Measurements from ENCODE around the gene HTD2. TPM values are rescaled to one million over a fixed set of nuclear protein-coding genes. Genes with fewer than 3 reads are reported as not detected.

Gene HTD2
- total RNA-seq, 1 experiment from 2014 or later = 11.4 TPM

DNA sequence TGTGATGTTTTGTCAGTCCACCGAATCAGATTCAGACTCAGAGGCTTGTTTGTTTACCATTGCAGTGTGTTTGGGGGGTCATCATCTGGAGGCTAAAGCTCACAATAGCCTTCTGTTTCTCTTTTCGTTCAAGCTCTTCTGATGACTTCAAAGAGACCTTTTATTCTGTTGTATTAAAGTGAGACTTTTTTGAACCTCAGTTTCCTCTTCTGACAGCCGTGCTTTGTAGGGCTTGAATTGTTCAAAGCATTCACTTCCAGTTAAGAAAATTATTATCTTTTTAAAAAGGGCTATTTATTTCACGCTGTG, 27.6 kb downstream of the HTD2 start:
- no peaks in the 10 kb centered on the region for H3K36me3 Mint-ChIP-seq
- H3K4me1 Mint-ChIP-seq = peaks cover 24% of the 10 kb centered on the region
- no peak overlapping the region for H3K27ac Mint-ChIP-seq
- H3K4me3 Mint-ChIP-seq = peak overlapping the region; percentile 90
- no peaks in the 10 kb centered on the region for H3K9me3 Mint-ChIP-seq
- ChIA-PET POLR2A (no interaction called here), CTCF (interaction anchor here (0.6 to 3.0 kb wide), 5 partner anchors 16 to 166 kb away, joined by 3 to 22 read pairs (median 6); partner anchors contain the start of genes HTD2 and RPP14)
- DNase-seq (ENCODE audit: low spot score) (no peak), ATAC-seq (no peak)
- peaks cover 34% of the 10 kb centered on the region for H3K27me3 Mint-ChIP-seq (ENCODE audit: low read depth)
- TF ChIP-seq, protein P1, sequence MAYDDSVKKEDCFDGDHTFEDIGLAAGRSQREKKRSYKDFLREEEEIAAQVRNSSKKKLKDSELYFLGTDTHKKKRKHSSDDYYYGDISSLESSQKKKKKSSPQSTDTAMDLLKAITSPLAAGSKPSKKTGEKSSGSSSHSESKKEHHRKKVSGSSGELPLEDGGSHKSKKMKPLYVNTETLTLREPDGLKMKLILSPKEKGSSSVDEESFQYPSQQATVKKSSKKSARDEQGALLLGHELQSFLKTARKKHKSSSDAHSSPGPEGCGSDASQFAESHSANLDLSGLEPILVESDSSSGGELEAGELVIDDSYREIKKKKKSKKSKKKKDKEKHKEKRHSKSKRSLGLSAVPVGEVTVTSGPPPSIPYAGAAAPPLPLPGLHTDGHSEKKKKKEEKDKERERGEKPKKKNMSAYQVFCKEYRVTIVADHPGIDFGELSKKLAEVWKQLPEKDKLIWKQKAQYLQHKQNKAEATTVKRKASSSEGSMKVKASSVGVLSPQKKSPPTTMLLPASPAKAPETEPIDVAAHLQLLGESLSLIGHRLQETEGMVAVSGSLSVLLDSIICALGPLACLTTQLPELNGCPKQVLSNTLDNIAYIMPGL (CRISPR knock-in tag; IDR thresholded peaks at IDR 0.05) = no peak
- TF ChIP-seq ATF1 (CRISPR knock-in tag; IDR thresholded peaks at IDR 0.05) (no peak), PRRX2 (CRISPR knock-in tag; IDR thresholded peaks at IDR 0.05) (no peak), TEAD1 (CRISPR knock-in tag; IDR thresholded peaks at IDR 0.05) (no peak)

DNA sequence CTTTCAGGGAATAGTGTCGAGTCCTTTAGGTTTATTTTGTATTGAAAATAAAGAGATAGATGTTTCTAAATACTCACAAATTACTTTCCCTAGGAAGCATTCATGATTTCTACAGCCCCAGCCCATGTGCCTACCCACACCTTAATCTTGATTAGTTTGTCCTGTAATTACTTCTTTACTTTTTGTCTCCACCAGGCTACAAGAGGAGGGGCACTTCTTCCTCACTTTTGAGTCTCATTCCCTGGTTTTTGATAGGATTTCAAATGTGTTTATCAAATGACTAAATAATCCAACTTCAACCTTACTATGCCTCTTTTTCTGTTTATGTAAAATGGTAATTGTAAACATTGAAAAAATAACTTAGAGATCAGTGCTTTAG, 28.2 kb downstream of the HTD2 start:
- ATAC-seq (no peak), DNase-seq (ENCODE audit: low spot score) (no peak)
- Mint-ChIP-seq H3K4me1 (peaks cover 24% of the 10 kb centered on the region), H3K9me3 (no peaks in the 10 kb centered on the region), H3K36me3 (no peaks in the 10 kb centered on the region), H3K27me3 (ENCODE audit: low read depth) (peaks cover 34% of the 10 kb centered on the region), H3K27ac (no peak overlapping the region), H3K4me3 (no peak overlapping the region; the same call in 1 of the 2 replicates)
- POLR2A ChIA-PET = no interaction called here
- TF ChIP-seq ZNF263 (CRISPR knock-in tag; IDR thresholded peaks at IDR 0.05; ENCODE audit: low read depth) = no peak
- no peak for TF ChIP-seq SOX15 (CRISPR knock-in tag; IDR thresholded peaks at IDR 0.05)
- TF ChIP-seq, protein P2, sequence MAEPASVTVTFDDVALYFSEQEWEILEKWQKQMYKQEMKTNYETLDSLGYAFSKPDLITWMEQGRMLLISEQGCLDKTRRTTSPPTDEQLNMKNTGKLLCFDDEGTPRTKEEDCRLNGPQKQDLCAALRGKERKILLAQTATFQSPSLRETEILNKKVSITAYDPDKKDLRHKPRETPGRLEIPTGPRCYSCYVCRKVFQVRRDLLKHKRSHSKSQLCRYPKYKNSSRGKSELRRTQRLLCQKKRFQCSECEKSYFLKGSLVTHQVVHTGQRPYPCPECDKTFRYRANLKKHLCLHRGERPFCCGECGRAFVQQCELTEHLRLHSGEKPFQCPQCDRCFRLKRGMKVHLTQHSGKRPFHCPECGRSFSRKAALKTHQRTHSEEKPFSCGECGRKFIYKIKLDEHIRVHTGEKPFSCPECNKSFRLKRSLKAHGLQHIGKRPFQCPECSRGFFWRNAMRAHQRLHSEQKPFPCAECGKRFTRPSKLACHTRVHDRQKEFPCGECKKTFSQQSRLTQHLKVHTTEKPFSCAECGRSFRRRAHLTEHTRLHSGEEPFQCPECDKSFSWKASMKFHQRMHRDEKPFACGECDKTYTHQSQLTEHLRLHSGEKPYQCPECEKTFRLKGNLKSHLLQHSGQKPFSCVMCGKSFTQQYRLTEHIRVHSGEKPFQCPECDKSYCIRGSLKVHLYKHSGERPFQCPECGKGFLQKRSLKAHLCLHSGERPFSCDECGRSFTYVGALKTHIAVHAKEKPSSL (CRISPR knock-in tag; conservative IDR thresholded peaks at IDR 0.05) = no peak
- no peak for TF ChIP-seq ZMAT4 (CRISPR knock-in tag; IDR thresholded peaks at IDR 0.05)
- TF ChIP-seq CREB1 (CRISPR knock-in tag; IDR thresholded peaks at IDR 0.05) = no peak
- TF ChIP-seq CBFB (CRISPR knock-in tag; IDR thresholded peaks at IDR 0.05; ENCODE audit: low read depth) = no peak
- TF ChIP-seq PRRX2 (CRISPR knock-in tag; IDR thresholded peaks at IDR 0.05) = no peak
- TF ChIP-seq, protein P3, sequence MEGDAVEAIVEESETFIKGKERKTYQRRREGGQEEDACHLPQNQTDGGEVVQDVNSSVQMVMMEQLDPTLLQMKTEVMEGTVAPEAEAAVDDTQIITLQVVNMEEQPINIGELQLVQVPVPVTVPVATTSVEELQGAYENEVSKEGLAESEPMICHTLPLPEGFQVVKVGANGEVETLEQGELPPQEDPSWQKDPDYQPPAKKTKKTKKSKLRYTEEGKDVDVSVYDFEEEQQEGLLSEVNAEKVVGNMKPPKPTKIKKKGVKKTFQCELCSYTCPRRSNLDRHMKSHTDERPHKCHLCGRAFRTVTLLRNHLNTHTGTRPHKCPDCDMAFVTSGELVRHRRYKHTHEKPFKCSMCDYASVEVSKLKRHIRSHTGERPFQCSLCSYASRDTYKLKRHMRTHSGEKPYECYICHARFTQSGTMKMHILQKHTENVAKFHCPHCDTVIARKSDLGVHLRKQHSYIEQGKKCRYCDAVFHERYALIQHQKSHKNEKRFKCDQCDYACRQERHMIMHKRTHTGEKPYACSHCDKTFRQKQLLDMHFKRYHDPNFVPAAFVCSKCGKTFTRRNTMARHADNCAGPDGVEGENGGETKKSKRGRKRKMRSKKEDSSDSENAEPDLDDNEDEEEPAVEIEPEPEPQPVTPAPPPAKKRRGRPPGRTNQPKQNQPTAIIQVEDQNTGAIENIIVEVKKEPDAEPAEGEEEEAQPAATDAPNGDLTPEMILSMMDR (IDR thresholded peaks at IDR 0.05) = no peak
- TF ChIP-seq SMAD4 (CRISPR knock-in tag; IDR thresholded peaks at IDR 0.05) = no peak
- TF ChIP-seq GABPB1 (CRISPR knock-in tag; IDR thresholded peaks at IDR 0.05) = no peak
- CTCF ChIA-PET = interaction anchor here (1.1 to 3.0 kb wide), 5 partner anchors 15 to 157 kb away, joined by 3 to 22 read pairs (median 6); partner anchors contain the start of genes HTD2 and RPP14

DNA sequence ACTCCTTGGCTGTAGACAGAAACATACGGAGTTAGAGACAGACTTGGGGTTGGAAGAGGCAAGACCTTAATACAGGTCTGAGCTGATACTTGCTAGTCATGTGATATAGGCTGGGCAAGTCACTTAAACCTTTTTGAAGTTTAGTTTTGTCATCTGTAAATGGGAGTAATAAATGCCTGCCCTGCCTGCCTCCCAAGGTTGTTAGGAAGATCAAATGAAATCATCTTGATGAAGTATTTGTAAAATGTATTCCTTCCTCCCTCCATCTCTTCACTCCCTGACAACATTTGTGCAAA, 29.3 kb downstream of the HTD2 start:
- peaks cover 24% of the 10 kb centered on the region for H3K4me1 Mint-ChIP-seq
- CTCF ChIA-PET = interaction anchor here (0.7 to 1.6 kb wide), 4 partner anchors 29 to 158 kb away, joined by 3 to 6 read pairs (median 4); partner anchors contain the start of genes HTD2, KCTD6 and RPP14
- no peak overlapping the region for H3K4me3 Mint-ChIP-seq
- no peak overlapping the region for H3K27ac Mint-ChIP-seq
- DNase-seq (ENCODE audit: low spot score) (no peak), ATAC-seq (no peak)
- H3K27me3 Mint-ChIP-seq (ENCODE audit: low read depth) = peaks cover 30% of the 10 kb centered on the region
- H3K9me3 Mint-ChIP-seq = no peaks in the 10 kb centered on the region
- H3K36me3 Mint-ChIP-seq = no peaks in the 10 kb centered on the region
- no peak for TF ChIP-seq ZNF416 (CRISPR knock-in tag; IDR thresholded peaks at IDR 0.05)
- TF ChIP-seq PRDM15 (CRISPR knock-in tag; IDR thresholded peaks at IDR 0.05) = no peak
- no peak for TF ChIP-seq E2F5 (CRISPR knock-in tag; IDR thresholded peaks at IDR 0.05)
- TF ChIP-seq, protein P4, sequence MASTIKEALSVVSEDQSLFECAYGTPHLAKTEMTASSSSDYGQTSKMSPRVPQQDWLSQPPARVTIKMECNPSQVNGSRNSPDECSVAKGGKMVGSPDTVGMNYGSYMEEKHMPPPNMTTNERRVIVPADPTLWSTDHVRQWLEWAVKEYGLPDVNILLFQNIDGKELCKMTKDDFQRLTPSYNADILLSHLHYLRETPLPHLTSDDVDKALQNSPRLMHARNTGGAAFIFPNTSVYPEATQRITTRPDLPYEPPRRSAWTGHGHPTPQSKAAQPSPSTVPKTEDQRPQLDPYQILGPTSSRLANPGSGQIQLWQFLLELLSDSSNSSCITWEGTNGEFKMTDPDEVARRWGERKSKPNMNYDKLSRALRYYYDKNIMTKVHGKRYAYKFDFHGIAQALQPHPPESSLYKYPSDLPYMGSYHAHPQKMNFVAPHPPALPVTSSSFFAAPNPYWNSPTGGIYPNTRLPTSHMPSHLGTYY (CRISPR knock-in tag; IDR thresholded peaks at IDR 0.05) = no peak
- no peak for TF ChIP-seq TCF7 (CRISPR knock-in tag; IDR thresholded peaks at IDR 0.05; ENCODE audit: low read depth)
- TF ChIP-seq PRRX2 (CRISPR knock-in tag; IDR thresholded peaks at IDR 0.05) = no peak
- POLR2A ChIA-PET = no interaction called here
